ENCODE data around the gene PRKN. TPM values are rescaled to one million over a fixed set of nuclear protein-coding genes. Genes with fewer than 3 reads are reported as not detected.

Gene PRKN
- total and polyA plus RNA-seq, 9 of the 15 experiments (the other 6 are each of a cell fraction or from before 2014, with no cell fraction given): 0.03 to 0.96 (median 0.15) TPM; not detected in 2

DNA sequence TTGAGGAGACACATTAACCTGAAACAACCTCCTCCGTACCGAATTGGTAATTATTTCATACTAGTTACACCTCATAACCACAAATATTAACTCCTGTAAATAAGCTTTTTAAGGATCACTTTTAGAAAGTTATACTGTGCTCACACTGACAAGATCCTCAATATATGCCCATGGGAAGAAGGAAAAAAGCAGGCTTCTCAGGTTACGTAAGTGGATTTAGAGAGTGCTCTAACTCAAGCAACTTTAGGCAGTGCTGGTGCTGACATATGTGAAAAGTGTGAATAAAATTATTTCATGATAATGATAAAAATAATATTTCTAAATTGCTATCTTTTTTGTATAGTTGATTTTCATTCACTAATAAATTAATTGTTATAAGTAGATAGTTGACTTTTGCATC is 76.1 kb downstream of the PRKN start:
- no peaks in the 10 kb centered on the region for H3K27me3 ChIP-seq (ENCODE audit: control insufficient read depth in 2 of 2, insufficient read depth in 2 of 2, low read length in 2 of 2)

DNA sequence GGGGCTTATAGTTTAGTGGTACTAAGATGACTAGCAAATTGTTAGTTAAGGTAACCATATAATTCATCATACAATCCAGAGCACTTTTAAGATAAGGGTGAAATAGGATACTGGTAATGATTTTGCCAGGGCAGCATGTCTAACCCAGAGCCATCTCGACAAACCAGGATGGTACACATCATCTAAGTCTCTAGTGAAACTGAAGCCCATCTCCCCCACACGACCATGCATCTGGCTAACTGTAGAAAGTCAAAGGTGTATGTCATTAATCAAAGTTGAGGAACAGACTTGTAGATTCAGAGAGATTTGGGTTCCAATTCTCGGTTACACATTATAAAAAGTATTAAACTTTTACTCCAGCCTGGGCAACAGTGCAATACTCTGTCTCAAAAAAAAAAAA is 78.3 kb downstream of the PRKN start:
- Histone ChIP-seq H3K9me1 (ENCODE audit: control insufficient read depth, insufficient read depth, low read length) (no peaks in the 10 kb centered on the region), H4K20me1 (replicated peaks; ENCODE audit: control insufficient read depth, insufficient read depth, low read length) (no peaks in the 10 kb centered on the region), H3K9ac (ENCODE audit: insufficient read depth in 1 of 2, low read depth in 2 of 2, low read length in 2 of 2) (no peak overlapping the region), H3K27ac (ENCODE audit: extremely low read depth, low read depth, low read length) (no peak overlapping the region), H3K27me3 (ENCODE audit: control insufficient read depth in 2 of 2, insufficient read depth in 2 of 2, low read length in 2 of 2) (no peaks in the 10 kb centered on the region), H3K36me3 (ENCODE audit: control insufficient read depth, insufficient read depth, low read length) (no peaks in the 10 kb centered on the region), H3K79me2 (ENCODE audit: control insufficient read depth, insufficient read depth, low read length) (no peaks in the 10 kb centered on the region), H3K9me3 (replicated peaks; ENCODE audit: control insufficient read depth, insufficient read depth, low read depth, low read length) (peaks cover 2% of the 10 kb centered on the region; the same call in 1 of the 2 replicates), H3K4me3 (no peak overlapping the region), H2AFZ (ENCODE audit: low read depth, low read length) (no peak overlapping the region), H3K4me1 (replicated peaks in 1 of 2; ENCODE audit: control insufficient read depth in 2 of 2, insufficient read depth in 2 of 2, low read length in 2 of 2) (no peaks in the 10 kb centered on the region), H3K4me2 (ENCODE audit: insufficient read depth, low read length) (no peak overlapping the region)
- POLR2A ChIA-PET: no interaction called here
- in situ Hi-C loops (cut with MboI) (no loop called here), intact Hi-C loops (cut with micrococcal nuclease) (no loop called here)
- no peak for ATAC-seq
- no peak for DNase-seq (ENCODE audit: extremely low read depth in 1 of 4, low spot score in 3 of 4)
- no peak for TF ChIP-seq FOXK2 (conservative IDR thresholded peaks at IDR 0.05 in 1 of 2, IDR thresholded peaks at IDR 0.05 in 1 of 2; ENCODE audit: low read depth in 2 of 2)
- no peak for TF ChIP-seq ILF3 (IDR thresholded peaks at IDR 0.05; ENCODE audit: borderline replicate concordance)
- TF ChIP-seq ASH1L (IDR thresholded peaks at IDR 0.05; ENCODE audit: borderline replicate concordance, low read depth, partially characterized antibody): no peak
- no peak for TF ChIP-seq SAP30 (IDR thresholded peaks at IDR 0.05; ENCODE audit: borderline replicate concordance, insufficient read depth, low read depth, low read length, poor library complexity, severe bottlenecking)
- no peak for TF ChIP-seq RFX7 (CRISPR knock-in tag; IDR thresholded peaks at IDR 0.05)
- no peak for TF ChIP-seq ZNF354B (CRISPR knock-in tag; IDR thresholded peaks at IDR 0.05)
- no peak for TF ChIP-seq TCF7 (IDR thresholded peaks at IDR 0.05; ENCODE audit: borderline replicate concordance)
- TF ChIP-seq LARP7 (IDR thresholded peaks at IDR 0.05): no peak
- no peak for TF ChIP-seq DDX20 (tag; IDR thresholded peaks at IDR 0.05; ENCODE audit: low read depth)
- no peak for TF ChIP-seq PYGO2 (tag; IDR thresholded peaks at IDR 0.05)
- TF ChIP-seq, protein P1, sequence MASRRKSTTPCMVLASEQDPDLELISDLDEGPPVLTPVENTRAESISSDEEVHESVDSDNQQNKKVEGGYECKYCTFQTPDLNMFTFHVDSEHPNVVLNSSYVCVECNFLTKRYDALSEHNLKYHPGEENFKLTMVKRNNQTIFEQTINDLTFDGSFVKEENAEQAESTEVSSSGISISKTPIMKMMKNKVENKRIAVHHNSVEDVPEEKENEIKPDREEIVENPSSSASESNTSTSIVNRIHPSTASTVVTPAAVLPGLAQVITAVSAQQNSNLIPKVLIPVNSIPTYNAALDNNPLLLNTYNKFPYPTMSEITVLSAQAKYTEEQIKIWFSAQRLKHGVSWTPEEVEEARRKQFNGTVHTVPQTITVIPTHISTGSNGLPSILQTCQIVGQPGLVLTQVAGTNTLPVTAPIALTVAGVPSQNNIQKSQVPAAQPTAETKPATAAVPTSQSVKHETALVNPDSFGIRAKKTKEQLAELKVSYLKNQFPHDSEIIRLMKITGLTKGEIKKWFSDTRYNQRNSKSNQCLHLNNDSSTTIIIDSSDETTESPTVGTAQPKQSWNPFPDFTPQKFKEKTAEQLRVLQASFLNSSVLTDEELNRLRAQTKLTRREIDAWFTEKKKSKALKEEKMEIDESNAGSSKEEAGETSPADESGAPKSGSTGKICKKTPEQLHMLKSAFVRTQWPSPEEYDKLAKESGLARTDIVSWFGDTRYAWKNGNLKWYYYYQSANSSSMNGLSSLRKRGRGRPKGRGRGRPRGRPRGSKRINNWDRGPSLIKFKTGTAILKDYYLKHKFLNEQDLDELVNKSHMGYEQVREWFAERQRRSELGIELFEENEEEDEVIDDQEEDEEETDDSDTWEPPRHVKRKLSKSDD (conservative IDR thresholded peaks at IDR 0.05; ENCODE audit: low read length): no peak
- no peak for TF ChIP-seq ZNF175 (CRISPR knock-in tag; IDR thresholded peaks at IDR 0.05; ENCODE audit: low read depth)
- TF ChIP-seq ZNF696 (CRISPR knock-in tag; conservative IDR thresholded peaks at IDR 0.05): no peak
- no peak for FAIRE-seq
- no TSS peak for BruUV-seq (replicated peaks)
- CTCF ChIA-PET (ENCODE audit: low intra/inter-chr PET ratio): no interaction called here
- 0% methylated on average over 3 of the region's 3 CpGs for WGBS (ENCODE audit: insufficient coverage, low coverage, missing lambda C conversion rate)

More for the DNA sequence above, 76.1 kb downstream of the PRKN start:
- Histone ChIP-seq H3K4me3 (no peak overlapping the region), H4K20me1 (replicated peaks; ENCODE audit: control insufficient read depth, insufficient read depth, low read length) (no peaks in the 10 kb centered on the region), H3K9me1 (ENCODE audit: control insufficient read depth, insufficient read depth, low read length) (no peaks in the 10 kb centered on the region), H3K36me3 (ENCODE audit: control insufficient read depth, insufficient read depth, low read length) (no peaks in the 10 kb centered on the region), H3K4me2 (ENCODE audit: insufficient read depth, low read length) (no peak overlapping the region), H3K9ac (ENCODE audit: insufficient read depth in 1 of 2, low read depth in 2 of 2, low read length in 2 of 2) (no peak overlapping the region), H3K27ac (ENCODE audit: extremely low read depth, low read depth, low read length) (no peak overlapping the region), H3K4me1 (replicated peaks in 1 of 2; ENCODE audit: control insufficient read depth in 2 of 2, insufficient read depth in 2 of 2, low read length in 2 of 2) (no peaks in the 10 kb centered on the region), H3K79me2 (ENCODE audit: control insufficient read depth, insufficient read depth, low read length) (no peaks in the 10 kb centered on the region), H3K9me3 (replicated peaks; ENCODE audit: control insufficient read depth, insufficient read depth, low read depth, low read length) (0 out of 2 replicates have a peak, but pooled peaks cover 2% of the 10 kb centered on the region), H2AFZ (ENCODE audit: low read depth, low read length) (no peak overlapping the region)
- WGBS (ENCODE audit: insufficient coverage, low coverage, missing lambda C conversion rate): 8% methylated on average over 3 of the region's 3 CpGs
- ChIA-PET CTCF (ENCODE audit: low intra/inter-chr PET ratio) (no interaction called here), POLR2A (no interaction called here)
- no TSS peak for BruUV-seq (replicated peaks)
- no peak for ATAC-seq
- in situ Hi-C loops (cut with MboI): no loop called here
- DNase-seq (ENCODE audit: extremely low read depth in 1 of 4, low spot score in 3 of 4): no peak
- TF ChIP-seq TOE1 (IDR thresholded peaks at IDR 0.05; ENCODE audit: borderline replicate concordance): no peak
- no peak for TF ChIP-seq TOE1 (CRISPR knock-in tag; IDR thresholded peaks at IDR 0.05; ENCODE audit: borderline replicate concordance, low read depth)
- no peak for TF ChIP-seq SIN3A (IDR thresholded peaks at IDR 0.05; ENCODE audit: borderline replicate concordance in 2 of 2, control insufficient read depth in 1 of 2, low read depth in 2 of 2, low read length in 2 of 2)
- TF ChIP-seq ZBED1 (IDR thresholded peaks at IDR 0.05): no peak
- intact Hi-C loops (cut with micrococcal nuclease): no loop called here
- FAIRE-seq: no peak
